CD4-positive, alpha-beta T cell (primary cell): ENCODE measurements around the gene C1QTNF6. TPM values are rescaled to one million over a fixed set of nuclear protein-coding genes. Genes with fewer than 3 reads are reported as not detected.

Source experiments
- ATAC-seq: fragments of 200-7000 bp; cut with Tn5 transposase; one replicate; pipeline ENCODE4 v1.10.0; 2022; ENCODE audit warnings: mild to moderate bottlenecking; ENCODE audit not compliant: poor library complexity
- CTCF ChIA-PET: fragments of 350-600 bp; sonication (Branson Sonifier 250); formaldehyde crosslinking; loops from one replicate; lab custom pipeline; 2021; ENCODE audit warnings: antibody characterized with exemption, inconsistent platforms; lab: Charles Lee
- POLR2A ChIA-PET: fragments of 350-600 bp; sonication (Branson Sonifier 250); formaldehyde crosslinking; loops from one replicate; lab custom pipeline; 2021; ENCODE audit warnings: antibody characterized with exemption, inconsistent platforms; lab: Charles Lee
- DNase-seq, 14 experiments: peaks; one replicate each; pipeline ENCODE4 v3.0.0-alpha.2; 2013 to 2020; ENCODE audit warnings: mixed read lengths in 2 of 14
- H3K27ac ChIP-seq, 2 donors: one replicate each; pipeline versions ENCODE4 v1.5.1 to v1.7.0; 2013; ENCODE audit warnings: low read length in 2 of 2, low read depth in 1 of 2, mild to moderate bottlenecking in 1 of 2
- H3K27me3 ChIP-seq, 2 experiments: 1 replicate in 1 of 2; 2 replicates in 1 of 2; pipeline versions ENCODE4 v1.6.1 to v1.7.0; 2013; ENCODE audit warnings: low read length in 2 of 2, control low read depth in 1 of 2, mild to moderate bottlenecking in 1 of 2, moderate library complexity in 1 of 2; ENCODE audit not compliant: insufficient read depth in 2 of 2, control insufficient read depth in 1 of 2
- H3K36me3 ChIP-seq: one replicate; pipeline ENCODE4 v1.6.1; 2013; ENCODE audit warnings: low read length, control low read depth; ENCODE audit not compliant: insufficient read depth
- H3K4me1 ChIP-seq: one replicate; pipeline ENCODE4 v1.6.1; 2013; ENCODE audit warnings: low read length, control low read depth; ENCODE audit not compliant: insufficient read depth
- H3K4me3 ChIP-seq: one replicate; pipeline ENCODE4 v1.5.1; 2013; ENCODE audit warnings: mild to moderate bottlenecking, low read length, moderate library complexity
- H3K9me3 ChIP-seq, 2 experiments: 1 replicate in 1 of 2; 2 replicates in 1 of 2; pipeline versions ENCODE4 v1.6.1 to v1.7.0; 2013; ENCODE audit warnings: low read length in 2 of 2, mild to moderate bottlenecking in 2 of 2, control low read depth in 1 of 2, moderate library complexity in 1 of 2; ENCODE audit not compliant: control insufficient read depth in 1 of 2, insufficient read depth in 1 of 2
- H3K27ac Mint-ChIP-seq: one replicate; pipeline ENCODE4 v1.8.0; 2020; ENCODE audit warnings: mixed read lengths
- H3K27me3 Mint-ChIP-seq: one replicate; pipeline ENCODE4 v1.8.0; 2021; ENCODE audit warnings: mixed read lengths
- H3K36me3 Mint-ChIP-seq: one replicate; pipeline ENCODE4 v1.8.0; 2021; ENCODE audit warnings: low read depth, mixed read lengths
- H3K4me1 Mint-ChIP-seq: one replicate; pipeline ENCODE4 v1.8.0; 2021; ENCODE audit warnings: low read depth, mixed read lengths
- H3K4me3 Mint-ChIP-seq: one replicate; pipeline ENCODE4 v1.8.0; 2020; ENCODE audit warnings: mild to moderate bottlenecking, mixed read lengths
- H3K9me3 Mint-ChIP-seq: one replicate; pipeline ENCODE4 v1.8.0; 2020; ENCODE audit warnings: mixed read lengths
- CTCF ChIP-seq: fragments of 200-600 bp; IDR thresholded peaks from one replicate; pipeline ENCODE4 v1.8.0; 2022; ENCODE audit warnings: antibody characterized with exemption, mild to moderate bottlenecking
- intact Hi-C, 2 experiments: fragments of 100-400 bp; cut with DNase I in 1 of 2; cut with micrococcal nuclease in 1 of 2; formaldehyde crosslinking; loops; one replicate each; pipeline versions ENCODE4 v1.15.1 to v1.9.0; 2023 to 2025; cut with DNase I, micrococcal nuclease
- total RNA-seq, 174 experiments: library from RNA in 2 of 174; stranded (reverse) in 2 of 174; gene quantifications; one replicate each; pipeline ENCODE4 v1.2.3 and lab custom pipeline; 2021 to 2026

Gene C1QTNF6
- total RNA-seq, 2 experiments from 2014 or later = 11.9 to 12.1 TPM

- Mint-ChIP-seq H3K27ac (peak overlapping the region; percentile 90), H3K4me1 (peaks cover 55% of the 10 kb centered on the region), H3K4me3 (no peak overlapping the region), H3K9me3 (no peaks in the 10 kb centered on the region), H3K27me3 (no peaks in the 10 kb centered on the region), H3K36me3 (peaks cover 16% of the 10 kb centered on the region)
- no peak for TF ChIP-seq CTCF
- peak in 2 of 14 experiments; percentile 3 to 29 for DNase-seq
- intact Hi-C loops = no loop called here
- H3K27ac ChIP-seq = no peak overlapping the region
- H3K4me1 ChIP-seq = peaks cover 59% of the 10 kb centered on the region
- no peaks in the 10 kb centered on the region for H3K27me3 ChIP-seq
- CTCF ChIA-PET = interaction anchor here (1.4 to 2.2 kb wide), 3 partner anchors 10 to 52 kb away, joined by 3 to 5 read pairs (median 5); no protein-coding TSS in a partner anchor
- no peaks in the 10 kb centered on the region for H3K9me3 ChIP-seq
- H3K4me3 ChIP-seq = no peak overlapping the region
- ATAC-seq = no peak
- H3K36me3 ChIP-seq = peaks cover 2% of the 10 kb centered on the region
- POLR2A ChIA-PET = interaction anchor here (0.7 to 3.3 kb wide), 9 partner anchors 8 to 55 kb away, joined by 3 to 15 read pairs (median 7); no protein-coding TSS in a partner anchor
Observed at GRCh38 chr22:37209140-37209845, 21.2 kb upstream of the C1QTNF6 start.

GRCh38 chr22:37208401-37209139, 20.5 kb upstream of the C1QTNF6 start:
- POLR2A ChIA-PET = interaction anchor here (1.2 to 3.3 kb wide), 9 partner anchors 9 to 52 kb away, joined by 4 to 15 read pairs (median 7); no protein-coding TSS in a partner anchor
- Mint-ChIP-seq H3K4me3 (peak overlapping the region; percentile 62), H3K36me3 (peaks cover 9% of the 10 kb centered on the region), H3K27me3 (no peaks in the 10 kb centered on the region), H3K9me3 (no peaks in the 10 kb centered on the region), H3K27ac (peak overlapping the region; percentile 90), H3K4me1 (peaks cover 53% of the 10 kb centered on the region)
- no peaks in the 10 kb centered on the region for H3K27me3 ChIP-seq
- H3K4me1 ChIP-seq = peaks cover 59% of the 10 kb centered on the region
- no peaks in the 10 kb centered on the region for H3K9me3 ChIP-seq
- no peak overlapping the region for H3K4me3 ChIP-seq
- DNase-seq (peak in 2 of 14 experiments; percentile 11 to 33), ATAC-seq (peak; percentile 14)
- CTCF ChIA-PET = interaction anchor here (0.8 to 2.2 kb wide), 5 partner anchors 9 to 290 kb away, joined by 3 to 9 read pairs (median 3); no protein-coding TSS in a partner anchor
- H3K36me3 ChIP-seq = no peaks in the 10 kb centered on the region
- H3K27ac ChIP-seq = peak overlapping the region in 1 of 2 donors; percentile 34
- intact Hi-C loops = no loop called here
- no peak for TF ChIP-seq CTCF

- H3K9me3 ChIP-seq = no peaks in the 10 kb centered on the region
- H3K4me3 ChIP-seq = no peak overlapping the region
- Mint-ChIP-seq H3K36me3 (peaks cover 5% of the 10 kb centered on the region), H3K4me1 (peaks cover 49% of the 10 kb centered on the region), H3K27ac (peak overlapping the region; percentile 90), H3K27me3 (no peaks in the 10 kb centered on the region), H3K9me3 (no peaks in the 10 kb centered on the region), H3K4me3 (peak overlapping the region; percentile 62)
- POLR2A ChIA-PET = interaction anchor here (1.2 to 3.3 kb wide), 9 partner anchors 9 to 53 kb away, joined by 4 to 15 read pairs (median 7); no protein-coding TSS in a partner anchor
- no peaks in the 10 kb centered on the region for H3K27me3 ChIP-seq
- no peak overlapping the region for H3K27ac ChIP-seq
- peak; percentile 93 for ATAC-seq
- peak in 10 of 14 experiments; percentile 38 to 66 (median 51) for DNase-seq
- no peaks in the 10 kb centered on the region for H3K36me3 ChIP-seq
- peaks cover 59% of the 10 kb centered on the region for H3K4me1 ChIP-seq
- no peak for TF ChIP-seq CTCF
- intact Hi-C loops = no loop called here
- CTCF ChIA-PET = interaction anchor here (0.8 to 2.2 kb wide), 4 partner anchors 12 to 290 kb away, joined by 3 to 9 read pairs (median 4); no protein-coding TSS in a partner anchor
Observed at GRCh38 chr22:37207981-37208380, 19.9 kb upstream of the C1QTNF6 start.
